Vagina (tissue), 2 donors: ENCODE data around the gene CLCNKA. TPM values are rescaled to one million over a fixed set of nuclear protein-coding genes. Genes with fewer than 3 reads are reported as not detected.
"Not testable (repeated sequence)": the region's sequence is repeated elsewhere in the genome, so short reads cannot be mapped to it uniquely, and the experiment has no call there.

ENCODE experiments used
- DNase-seq, 2 donors: peaks; one replicate each; pipeline ENCODE4 v3.0.0-alpha.2; 2017; ENCODE audit errors: extremely low spot score in 2 of 2
- H3K27ac ChIP-seq: fragments of 200-600 bp; sonication (generic); one replicate; pipeline ENCODE4 v1.5.1; 2019
- H3K27me3 ChIP-seq: fragments of 200-600 bp; sonication (generic); one replicate; pipeline ENCODE4 v1.5.1; 2019
- H3K36me3 ChIP-seq, 2 donors: fragments of 200-600 bp; sonication (generic); one replicate each; pipeline ENCODE4 v1.5.1; 2017 to 2019
- H3K4me1 ChIP-seq: fragments of 200-600 bp; sonication (generic); one replicate; pipeline ENCODE4 v1.5.1; 2019
- H3K4me3 ChIP-seq, 2 donors: fragments of 200-600 bp; sonication (generic); 1 replicate in 1 of 2; 2 replicates in 1 of 2; pipeline ENCODE4 v1.5.1; 2016 to 2019
- H3K9me3 ChIP-seq: fragments of 200-600 bp; sonication (generic); one replicate; pipeline ENCODE4 v1.5.1; 2019
- CTCF ChIP-seq, 3 experiments: fragments of 450-650 bp in 2 of 3; fragments of 200-600 bp in 1 of 3; sonication (generic) in 1 of 3; IDR thresholded peaks; one replicate each; pipeline ENCODE4 v1.5.1; 2017 to 2019; ENCODE audit warnings: antibody characterized with exemption in 3 of 3, mild to moderate bottlenecking in 2 of 3, moderate library complexity in 2 of 3
- POLR2A ChIP-seq, 2 donors: fragments of 450-650 bp; IDR thresholded peaks; one replicate each; pipeline ENCODE4 v1.6.1; 2017; ENCODE audit warnings: antibody characterized with exemption in 2 of 2, mild to moderate bottlenecking in 2 of 2, moderate library complexity in 2 of 2
- POLR2AphosphoS5 ChIP-seq, 2 donors: sonication (generic); formaldehyde crosslinking; IDR thresholded peaks; one replicate each; pipeline ENCODE4 v1.9.0; 2017; ENCODE audit warnings: antibody characterized with exemption in 2 of 2, mild to moderate bottlenecking in 2 of 2, low read depth in 1 of 2; ENCODE audit not compliant: insufficient read depth in 1 of 2
- intact Hi-C: fragments of 100-400 bp; cut with DNase I; formaldehyde crosslinking; loops from one replicate; pipeline ENCODE4 v1.15.1; 2023
- total RNA-seq: library from RNA; depleted of rRNA; stranded (reverse); fragments of >200 nt; gene quantifications from one replicate; pipeline ENCODE4 v1.2.3, GENCODE V29; 2016

CLCNKA gene
- total RNA-seq, 1 donor from 2014 or later = 0.25 TPM

- Histone ChIP-seq H3K27ac (no peak overlapping the region), H3K36me3 (no peaks in the 10 kb centered on the region), H3K4me3 (peak overlapping the region; percentile 18 to 43), H3K4me1 (peaks cover 11% of the 10 kb centered on the region), H3K9me3 (no peaks in the 10 kb centered on the region), H3K27me3 (no peaks in the 10 kb centered on the region)
- intact Hi-C loops = no loop called here
- TF ChIP-seq POLR2AphosphoS5 (IDR thresholded peaks at IDR 0.05; ENCODE audit: insufficient read depth in 1 of 2, low read depth in 1 of 2) (peak in 1 of 2 donors; percentile 20), CTCF (IDR thresholded peaks at IDR 0.05) (no peak), POLR2A (IDR thresholded peaks at IDR 0.05) (no peak)
- no peak for DNase-seq
These were observed 5.1 kb downstream of the CLCNKA start for GRCh38 chr1:16026723-16027484.

GRCh38 chr1:16028237-16029002 is 6.6 kb downstream of the CLCNKA start:
- H3K27me3 ChIP-seq = no peaks in the 10 kb centered on the region
- TF ChIP-seq POLR2A (IDR thresholded peaks at IDR 0.05) (no peak), CTCF (IDR thresholded peaks at IDR 0.05) (no peak), POLR2AphosphoS5 (IDR thresholded peaks at IDR 0.05; ENCODE audit: insufficient read depth in 1 of 2, low read depth in 1 of 2) (no peak)
- H3K36me3 ChIP-seq = no peaks in the 10 kb centered on the region
- no peak for DNase-seq
- H3K4me1 ChIP-seq = peaks cover 19% of the 10 kb centered on the region
- no peak overlapping the region for H3K4me3 ChIP-seq
- no peak overlapping the region for H3K27ac ChIP-seq
- intact Hi-C loops = no loop called here
- no peaks in the 10 kb centered on the region for H3K9me3 ChIP-seq

GRCh38 chr1:16029003-16029268 is 7.1 kb downstream of the CLCNKA start:
- H3K27me3 ChIP-seq, H3K36me3 ChIP-seq, DNase-seq, intact Hi-C loops, H3K9me3 ChIP-seq, H3K4me3 ChIP-seq, H3K27ac ChIP-seq: not testable (repeated sequence)
- peaks cover 19% of the 10 kb centered on the region for H3K4me1 ChIP-seq

GRCh38 chr1:16029288-16029687 is 7.5 kb downstream of the CLCNKA start:
- TF ChIP-seq CTCF (IDR thresholded peaks at IDR 0.05) = no peak
- intact Hi-C loops = no loop called here

GRCh38 chr1:16031551-16031950 is 9.7 kb downstream of the CLCNKA start:
- no peaks in the 10 kb centered on the region for H3K36me3 ChIP-seq
- no peaks in the 10 kb centered on the region for H3K9me3 ChIP-seq
- no peak for DNase-seq
- TF ChIP-seq CTCF (IDR thresholded peaks at IDR 0.05) = no peak
- no peak for TF ChIP-seq POLR2AphosphoS5 (IDR thresholded peaks at IDR 0.05; ENCODE audit: insufficient read depth in 1 of 2, low read depth in 1 of 2)
- no peak for TF ChIP-seq POLR2A (IDR thresholded peaks at IDR 0.05)
- H3K4me1 ChIP-seq = peaks cover 19% of the 10 kb centered on the region
- no peak overlapping the region for H3K27ac ChIP-seq
- no peaks in the 10 kb centered on the region for H3K27me3 ChIP-seq
- intact Hi-C loops = loop anchor here (2.0 kb wide), 1 partner anchor 25 kb away; no protein-coding TSS in a partner anchor
- no peak overlapping the region for H3K4me3 ChIP-seq

More at GRCh38 chr1:16029288-16029687, 7.5 kb downstream of the CLCNKA start:
- no peak overlapping the region for H3K4me3 ChIP-seq
- no peaks in the 10 kb centered on the region for H3K9me3 ChIP-seq
- no peaks in the 10 kb centered on the region for H3K36me3 ChIP-seq
- no peaks in the 10 kb centered on the region for H3K27me3 ChIP-seq
- no peak for DNase-seq
- no peak overlapping the region for H3K27ac ChIP-seq
- peaks cover 19% of the 10 kb centered on the region for H3K4me1 ChIP-seq
